Embryonic facial prominence (tissue), 1 donor: Measurements from ENCODE around the gene PPFIA3.
A peak's percentile ranks its signal among the peaks of the same experiment; 100 is the strongest.
"Not testable (repeated sequence)": the region's sequence is repeated elsewhere in the genome, so short reads cannot be mapped to it uniquely, and the experiment has no call there.

Source experiments
- DNase-seq: peaks from one replicate; pipeline ENCODE4 v3.0.0-alpha.2; 2016; ENCODE audit errors: extremely low spot score

PPFIA3 gene

GRCh38 chr19:49119411-49120324, at the start of gene PPFIA3:
Gene PPFIA3 (plus strand): TSS chr19:49119544. CDS start chr19:49127874, 8,330 bp downstream.
- DNase-seq, result no peak

DNA sequence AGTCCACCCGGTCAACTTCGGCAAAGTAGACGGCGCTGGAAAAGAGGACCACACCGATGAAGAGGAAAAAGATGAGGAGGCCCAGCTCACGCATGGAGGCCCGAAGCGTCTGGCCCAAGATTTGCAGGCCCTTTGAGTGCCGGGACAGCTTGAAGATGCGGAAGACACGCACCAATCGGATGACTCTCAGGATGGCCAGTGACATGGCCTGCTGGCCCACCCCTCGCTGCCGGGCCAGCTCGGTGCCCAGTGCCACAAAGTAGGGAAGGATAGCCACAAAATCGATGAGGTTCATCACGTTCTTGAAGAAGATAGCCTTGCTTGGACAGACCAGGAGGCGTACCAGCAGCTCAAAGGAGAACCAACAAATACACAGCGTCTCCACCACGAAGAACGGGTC, 48.9 kb upstream of the PPFIA3 start:
- DNase-seq, result no peak

- no peak for DNase-seq
Measured at GRCh38 chr19:49071860-49072547, 47.3 kb upstream of the PPFIA3 start.

GRCh38 chr19:49073514-49074378, 45.6 kb upstream of the PPFIA3 start:
- DNase-seq, result no peak

DNA sequence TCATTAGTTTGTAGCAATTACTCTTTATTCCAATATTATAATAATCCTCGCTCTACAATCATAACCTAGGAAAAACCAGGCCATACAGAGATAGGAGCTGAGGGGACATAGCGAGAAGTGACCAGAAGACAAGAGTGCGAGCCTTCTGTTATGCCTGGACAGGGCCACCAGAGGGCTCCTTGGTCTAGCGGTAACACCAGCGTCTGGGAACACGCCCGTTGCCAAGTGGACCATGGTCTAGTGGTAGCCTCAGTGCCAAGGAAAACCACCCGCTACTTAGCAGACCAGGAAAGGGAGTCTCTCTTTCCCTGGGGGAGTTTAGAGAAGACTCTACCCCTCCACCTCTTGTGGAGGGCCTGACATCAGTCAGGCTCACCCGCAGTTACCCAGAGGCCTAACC, 44.5 kb upstream of the PPFIA3 start:
- DNase-seq, result not testable (repeated sequence)

GRCh38 chr19:49080392-49080791, 39.0 kb upstream of the PPFIA3 start:
- DNase-seq, result no peak

DNA sequence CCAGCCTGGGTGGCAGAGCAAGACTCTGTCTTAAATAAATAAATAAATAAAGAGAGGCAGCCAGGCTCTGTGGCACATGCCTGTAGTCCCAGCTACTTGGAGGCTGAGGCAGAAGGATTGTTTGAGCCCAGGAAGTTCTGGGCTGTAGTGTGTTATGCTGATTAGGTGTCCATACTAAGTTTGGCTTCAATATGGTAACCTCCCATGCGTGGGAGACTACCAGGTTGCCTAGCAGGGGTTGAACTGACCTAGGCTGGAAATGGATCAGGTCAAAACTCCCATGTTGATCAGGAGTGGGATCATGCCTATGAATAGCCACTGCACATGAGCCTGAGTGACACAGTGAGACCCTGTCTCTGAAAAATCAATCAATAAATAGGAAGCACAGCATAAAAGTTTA, 38.1 kb upstream of the PPFIA3 start:
- DNase-seq, result no peak

DNA sequence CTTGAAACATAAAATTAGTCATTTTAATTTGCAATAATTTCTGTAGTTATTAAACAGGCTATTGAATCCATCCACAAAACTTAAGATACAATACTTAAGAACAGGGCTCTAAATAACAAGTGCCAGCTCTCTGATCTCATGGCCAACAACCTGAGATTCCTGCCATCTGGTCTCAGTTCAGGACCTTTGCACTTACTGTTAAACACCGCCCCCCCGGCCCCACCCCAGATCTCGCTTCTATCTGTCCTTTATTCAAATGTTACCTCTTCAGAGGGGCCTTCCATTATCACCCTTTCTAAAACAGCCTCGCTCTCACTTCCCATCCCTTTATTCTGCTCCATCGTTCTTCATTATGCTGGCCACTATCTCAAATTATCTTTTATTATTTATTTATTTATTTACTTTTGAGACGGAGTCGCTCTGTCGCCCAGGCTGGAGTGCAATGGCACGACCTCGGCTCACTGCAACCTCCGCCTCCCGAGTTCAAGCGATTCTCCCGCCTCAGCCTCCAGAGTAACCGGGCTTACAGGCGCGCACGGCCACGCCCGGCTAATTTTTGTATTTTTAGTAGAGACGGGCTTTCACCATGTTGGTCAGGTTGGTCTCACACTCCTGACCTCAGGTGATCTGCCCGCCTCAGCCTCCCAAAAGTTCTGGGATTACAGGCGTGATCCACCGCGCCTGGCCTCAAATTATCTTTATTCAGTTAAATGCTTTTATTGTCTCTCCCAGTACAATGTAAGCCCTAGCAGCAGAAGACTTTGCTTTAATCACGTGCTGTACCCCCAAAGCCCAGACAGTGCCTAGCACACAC, 34.9 kb upstream of the PPFIA3 start:
- no peak for DNase-seq

DNA sequence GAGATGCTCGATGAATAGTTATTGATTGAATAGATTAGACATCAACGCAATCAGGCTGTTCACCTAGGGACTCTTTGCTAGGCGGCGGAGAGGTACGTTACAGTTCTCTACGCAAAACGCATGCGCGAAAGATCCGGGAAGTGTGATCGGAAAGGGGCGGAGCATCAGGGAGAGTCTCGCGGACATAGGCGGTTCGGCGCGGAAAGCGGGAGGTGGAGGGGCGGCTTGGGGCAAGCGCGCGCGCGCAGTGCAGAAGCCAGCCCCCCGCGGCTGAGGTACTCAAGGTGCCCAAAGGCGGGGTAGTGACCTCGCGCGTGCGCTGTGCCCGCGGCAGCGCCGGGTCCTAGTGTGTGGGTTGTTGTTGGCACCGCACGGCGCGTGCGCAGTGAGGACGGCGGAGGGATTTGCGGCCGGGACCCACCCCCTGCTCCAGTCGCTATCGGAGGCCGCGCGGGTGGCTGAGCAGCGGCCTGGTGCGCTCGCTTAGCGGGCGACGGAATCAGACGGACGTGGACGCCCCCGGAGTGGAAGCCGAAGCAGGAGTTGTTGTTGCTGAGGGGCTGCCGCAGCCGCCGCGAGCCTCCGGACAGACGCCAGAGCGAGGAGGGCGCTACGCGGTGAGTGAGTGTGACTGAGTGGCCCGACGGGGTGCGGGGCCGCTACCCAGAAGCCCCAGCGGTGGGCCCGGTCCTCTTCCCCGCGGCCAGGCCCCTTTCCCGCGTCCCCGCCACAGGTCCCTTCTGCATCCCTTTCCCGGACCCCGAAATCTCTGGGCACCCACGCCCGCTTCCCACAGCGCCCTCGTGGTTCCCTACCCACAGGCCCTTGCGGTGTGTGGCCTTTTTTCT, 34.1 kb upstream of the PPFIA3 start, which contains the start of gene SNRNP70:
Gene SNRNP70, plus strand, starts transcription at position 432 of the 848 bp plus-strand sequence. CDS start 964 bp downstream, outside the sequence.
- peak; percentile 100 for DNase-seq

GRCh38 chr19:49085868-49086232, 33.5 kb upstream of the PPFIA3 start:
- DNase-seq, result no peak

GRCh38 chr19:49086296-49086695, 33.0 kb upstream of the PPFIA3 start:
- no peak for DNase-seq

DNA sequence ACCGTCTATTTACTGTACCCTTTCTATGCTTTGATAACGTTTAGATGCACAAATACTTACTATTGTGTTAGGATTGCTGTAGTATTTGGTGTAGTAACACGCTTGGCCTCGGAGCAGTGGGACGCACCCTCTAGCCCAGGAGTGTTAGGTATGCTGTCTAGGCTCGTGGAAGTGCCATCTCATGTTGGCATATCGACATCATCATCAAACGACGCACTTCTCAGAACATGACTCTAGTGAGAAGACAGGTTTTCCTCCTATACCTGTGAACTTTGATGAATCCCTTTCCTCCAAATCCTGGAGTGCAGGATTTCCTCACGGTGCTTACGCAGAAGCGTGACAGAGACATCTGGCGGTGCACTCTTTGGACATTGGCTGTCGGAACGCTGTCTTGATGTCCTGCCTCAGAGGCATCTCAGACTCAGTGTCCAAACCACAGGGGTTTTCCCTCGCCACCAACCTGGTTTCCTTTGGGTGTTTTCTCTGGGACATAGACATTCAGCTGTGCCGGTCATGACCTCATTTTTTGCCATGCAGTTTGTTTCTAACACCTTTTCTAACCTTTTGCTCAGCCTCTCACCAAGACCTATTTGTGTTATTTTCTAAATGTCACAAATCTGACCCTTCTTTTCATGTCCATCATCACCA, 27.8 kb upstream of the PPFIA3 start:
- DNase-seq, result no peak

GRCh38 chr19:49092686-49093085, 26.7 kb upstream of the PPFIA3 start:
- no peak for DNase-seq

DNA sequence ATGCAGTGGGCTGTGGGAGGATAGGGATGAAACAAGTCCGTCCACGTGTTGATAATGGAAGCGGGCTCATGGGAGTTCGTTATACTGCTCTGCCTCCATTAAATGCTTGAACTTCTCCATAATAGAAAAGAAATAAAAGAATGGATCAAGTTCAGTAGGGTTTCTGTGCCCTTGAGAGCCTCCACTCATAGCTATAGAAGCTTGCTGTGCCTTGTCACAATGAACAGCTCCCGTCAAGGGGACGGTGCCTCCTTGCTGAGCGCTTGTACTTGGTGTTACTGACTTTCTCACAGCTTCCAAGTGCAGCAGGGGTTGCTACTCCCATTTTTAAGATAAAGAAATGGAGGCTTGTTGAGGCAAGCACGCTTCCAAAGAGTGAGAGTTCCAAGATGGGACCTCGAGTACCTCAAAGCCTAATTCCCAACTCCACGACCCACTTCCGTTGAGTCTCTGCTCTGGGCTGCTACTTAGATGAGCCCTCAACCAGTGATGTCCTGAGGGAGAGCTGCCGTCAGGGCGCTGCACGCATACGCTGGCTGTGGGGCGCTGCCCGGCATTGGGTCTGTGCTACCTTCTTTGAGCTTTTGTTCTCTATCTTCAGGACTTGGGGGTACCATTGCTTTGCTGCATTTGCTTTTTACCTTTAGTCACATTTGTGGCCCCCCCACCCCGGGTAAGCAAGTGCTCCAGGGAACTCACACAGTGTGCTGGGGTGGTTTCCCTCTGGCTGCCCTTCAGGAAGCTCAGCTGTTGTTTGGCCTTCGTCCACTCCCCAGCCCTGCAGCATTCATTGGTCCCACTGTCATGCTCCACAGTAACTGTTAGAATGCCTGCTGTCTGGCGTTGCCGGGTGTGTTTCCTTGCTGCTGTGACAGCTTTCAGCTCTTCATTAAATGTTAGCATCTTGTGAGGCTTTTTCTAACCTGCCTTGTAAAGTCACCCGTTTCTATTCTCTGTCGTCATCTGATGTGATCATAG, 24.6 kb upstream of the PPFIA3 start:
- no peak for DNase-seq

DNA sequence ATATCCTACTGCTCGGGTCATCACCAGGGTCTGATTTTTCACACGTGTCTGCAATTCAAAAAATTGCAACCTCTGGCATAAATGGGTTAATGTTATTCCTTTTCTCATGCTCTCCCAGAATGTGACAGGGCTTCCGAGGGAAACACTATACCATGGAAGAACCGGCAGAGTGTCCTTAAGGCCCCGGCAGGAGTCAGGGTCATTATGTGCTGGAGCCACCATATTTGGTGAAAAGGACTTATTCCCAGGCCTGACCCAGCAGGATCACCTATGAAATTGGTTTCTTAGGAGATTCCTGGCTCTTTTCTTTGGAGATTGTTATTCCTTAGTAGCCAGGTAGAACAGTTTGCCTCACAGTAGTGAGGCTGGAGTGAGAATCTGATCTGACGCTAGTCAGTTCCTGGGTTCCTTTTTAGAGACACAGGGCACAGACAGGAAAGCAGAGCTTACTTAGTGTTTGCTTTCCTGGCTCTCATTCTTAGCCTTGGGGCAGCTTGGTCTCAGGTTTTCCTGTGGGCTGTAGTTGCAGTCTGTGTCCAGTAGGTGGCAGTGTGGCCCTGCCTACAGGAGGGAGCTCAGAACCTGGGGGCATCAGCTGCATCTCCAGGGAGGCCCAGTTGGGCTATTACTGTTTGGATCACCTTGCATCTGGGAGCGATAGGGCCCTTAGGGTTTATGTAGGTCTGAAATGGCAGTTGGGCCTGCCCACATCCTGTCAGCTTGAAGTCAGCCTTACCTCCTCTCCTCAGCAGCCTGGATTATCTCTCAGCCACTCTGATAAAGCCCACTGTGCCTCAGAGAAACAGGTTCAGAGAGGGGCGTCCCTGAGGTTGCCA, 21.7 kb upstream of the PPFIA3 start:
- DNase-seq, result peak; percentile 44

DNA sequence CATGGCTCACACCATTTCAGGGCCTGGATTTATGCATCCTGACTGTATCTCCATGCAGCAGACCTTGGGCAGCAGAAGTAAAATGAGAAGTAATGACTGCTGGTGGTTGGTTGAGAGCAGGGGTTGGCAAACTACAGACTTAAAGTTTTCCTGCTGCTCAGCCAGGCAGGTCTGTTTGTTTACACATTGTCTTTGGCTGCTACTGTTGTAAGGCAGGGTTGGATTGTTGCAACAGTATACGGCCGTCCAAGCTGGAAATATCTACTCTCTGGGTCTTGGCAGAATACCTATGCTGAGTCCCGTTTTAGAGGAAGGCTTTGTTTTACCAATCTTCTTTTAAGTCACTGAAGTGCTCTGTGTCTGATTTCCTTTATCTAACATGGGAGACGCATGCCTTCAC, 20.5 kb upstream of the PPFIA3 start:
- DNase-seq, result no peak

DNA sequence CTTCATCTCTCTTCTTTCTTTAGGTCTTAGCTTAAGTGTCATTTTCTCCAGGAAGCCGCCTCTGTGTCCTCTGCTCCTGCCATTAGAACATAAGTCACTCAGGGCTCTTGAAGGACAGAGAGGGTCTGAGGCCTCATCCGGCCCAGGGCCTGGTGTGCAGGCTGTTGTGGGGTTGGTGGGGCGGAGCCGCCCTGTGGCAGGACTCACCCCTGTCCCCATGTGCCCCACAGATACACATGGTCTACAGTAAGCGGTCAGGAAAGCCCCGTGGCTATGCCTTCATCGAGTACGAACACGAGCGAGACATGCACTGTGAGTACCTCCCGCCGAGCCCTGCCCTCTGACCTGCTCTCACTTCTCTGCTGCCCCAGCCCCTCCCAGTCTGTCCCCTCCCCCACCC, 18.2 kb upstream of the PPFIA3 start:
- DNase-seq, result no peak

GRCh38 chr19:49102303-49102702, 17.0 kb upstream of the PPFIA3 start:
- DNase-seq, result no peak
